HCT116 (cell line): ENCODE measurements around the gene TRAK1.

Experiments
- CEBPB ChIP-seq: IDR thresholded peaks from 2 replicates; pipeline ENCODE4 v1.6.1; 2012; ENCODE audit warnings: low read depth
- ELF1 ChIP-seq: IDR thresholded peaks from 2 replicates; pipeline ENCODE4 v1.6.1; 2012; ENCODE audit warnings: low read depth, borderline replicate concordance
- EZH2 ChIP-seq: fragments of 200-600 bp; sonication (generic); IDR thresholded peaks from 2 replicates; pipeline ENCODE4 v1.6.1; 2017; ENCODE audit warnings: antibody characterized with exemption, mixed run types
- EZH2phosphoT487 ChIP-seq: fragments of 200-600 bp; IDR thresholded peaks from 2 replicates; pipeline ENCODE4 v1.6.1; 2018; ENCODE audit warnings: antibody characterized with exemption, borderline replicate concordance
- POLR2A ChIP-seq: IDR thresholded peaks from 2 replicates; pipeline ENCODE4 v1.7.0; 2011; ENCODE audit warnings: borderline replicate concordance; ENCODE audit not compliant: insufficient read depth, insufficient read length; ENCODE audit errors: extremely low read depth
- POLR2AphosphoS5 ChIP-seq: IDR thresholded peaks from 2 replicates; pipeline ENCODE4 v1.6.1; 2011; ENCODE audit warnings: mild to moderate bottlenecking, low read depth, low read length, moderate library complexity
- SP1 ChIP-seq: IDR thresholded peaks from 2 replicates; pipeline ENCODE4 v1.6.1; 2012; ENCODE audit warnings: low read depth
- SRF ChIP-seq: IDR thresholded peaks from 2 replicates; pipeline ENCODE4 v1.6.1; 2012; ENCODE audit warnings: low read depth
- ZNF274 ChIP-seq: fragments of 200-500 bp; sonication (Bioruptor generic); IDR thresholded peaks from 2 replicates; pipeline ENCODE4 v1.6.1; 2014; ENCODE audit warnings: mild to moderate bottlenecking, low read depth, low read length, inconsistent platforms
- TF ChIP-seq, protein P1 (sequence below), 3 experiments: fragments of 200-600 bp in 1 of 3; sonication (generic) in 1 of 3; IDR thresholded peaks in 2 of 3; conservative IDR thresholded peaks in 1 of 3; 2 replicates each; pipeline ENCODE4 v1.5.1; 2012 to 2017; ENCODE audit warnings: low read depth in 2 of 3, low read length in 2 of 3, antibody characterized with exemption in 1 of 3, borderline replicate concordance in 1 of 3, control low read depth in 1 of 3, mild to moderate bottlenecking in 1 of 3, mixed read lengths in 1 of 3, mixed run types in 1 of 3, moderate library complexity in 1 of 3; ENCODE audit not compliant: insufficient read depth in 1 of 3

DNA sequence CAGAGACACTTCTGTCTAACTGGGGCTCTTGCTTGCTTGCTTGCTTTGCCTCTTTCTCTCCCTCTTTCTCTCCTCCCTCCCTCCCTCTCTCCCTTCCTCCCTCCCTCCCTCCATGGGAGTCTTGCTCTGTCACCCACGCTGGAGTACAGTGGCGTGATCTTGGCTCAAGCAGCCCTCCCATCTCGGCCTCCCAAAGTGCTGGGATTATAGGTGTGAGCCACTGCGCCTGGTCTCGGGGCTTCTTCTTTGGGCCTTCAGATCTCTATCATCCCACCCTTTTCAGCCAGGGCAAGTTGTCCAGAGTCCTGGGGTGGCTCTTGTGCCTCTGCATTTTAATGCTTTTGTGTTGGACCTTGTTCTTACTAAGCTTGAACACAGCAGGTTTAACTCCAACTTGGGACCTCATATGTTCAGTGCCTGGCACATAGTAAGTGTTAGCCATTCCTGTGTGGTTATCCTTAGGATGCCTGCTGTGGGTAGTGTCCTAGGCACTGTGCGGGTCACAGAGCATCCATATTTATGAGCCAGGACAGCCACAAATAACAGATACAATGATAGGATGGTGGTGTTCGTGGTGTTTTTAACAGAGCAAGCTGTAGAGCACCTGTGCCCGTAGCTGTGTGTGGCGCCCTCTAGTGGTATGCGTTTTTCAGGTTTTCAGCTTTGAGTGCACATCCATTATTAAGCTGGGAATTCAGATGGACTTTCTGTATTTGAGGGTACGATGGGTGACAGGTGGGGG lies 99.7 kb downstream of the TRAK1 start:
- TF ChIP-seq ZNF274, result no peak
- TF ChIP-seq POLR2AphosphoS5, result no peak
- TF ChIP-seq, protein P1, sequence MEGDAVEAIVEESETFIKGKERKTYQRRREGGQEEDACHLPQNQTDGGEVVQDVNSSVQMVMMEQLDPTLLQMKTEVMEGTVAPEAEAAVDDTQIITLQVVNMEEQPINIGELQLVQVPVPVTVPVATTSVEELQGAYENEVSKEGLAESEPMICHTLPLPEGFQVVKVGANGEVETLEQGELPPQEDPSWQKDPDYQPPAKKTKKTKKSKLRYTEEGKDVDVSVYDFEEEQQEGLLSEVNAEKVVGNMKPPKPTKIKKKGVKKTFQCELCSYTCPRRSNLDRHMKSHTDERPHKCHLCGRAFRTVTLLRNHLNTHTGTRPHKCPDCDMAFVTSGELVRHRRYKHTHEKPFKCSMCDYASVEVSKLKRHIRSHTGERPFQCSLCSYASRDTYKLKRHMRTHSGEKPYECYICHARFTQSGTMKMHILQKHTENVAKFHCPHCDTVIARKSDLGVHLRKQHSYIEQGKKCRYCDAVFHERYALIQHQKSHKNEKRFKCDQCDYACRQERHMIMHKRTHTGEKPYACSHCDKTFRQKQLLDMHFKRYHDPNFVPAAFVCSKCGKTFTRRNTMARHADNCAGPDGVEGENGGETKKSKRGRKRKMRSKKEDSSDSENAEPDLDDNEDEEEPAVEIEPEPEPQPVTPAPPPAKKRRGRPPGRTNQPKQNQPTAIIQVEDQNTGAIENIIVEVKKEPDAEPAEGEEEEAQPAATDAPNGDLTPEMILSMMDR (IDR thresholded peaks at IDR 0.05 in 2 of 3, conservative IDR thresholded peaks at IDR 0.05 in 1 of 3; ENCODE audit: borderline replicate concordance in 1 of 3, insufficient read depth in 1 of 3, low read depth in 2 of 3, low read length in 2 of 3), result peak; percentile 77 to 96 (median 88)
- no peak for TF ChIP-seq ELF1
- TF ChIP-seq EZH2phosphoT487, result no peak
- no peak for TF ChIP-seq SP1
- TF ChIP-seq EZH2, result no peak
- no peak for TF ChIP-seq POLR2A
- no peak for TF ChIP-seq CEBPB
- no peak for TF ChIP-seq SRF
